ENCODE results near the gene USP3.

- TF ChIP-seq CTCF (CRISPR knock-in tag; IDR thresholded peaks at IDR 0.05) (no peak), ZNF33A (CRISPR knock-in tag; IDR thresholded peaks at IDR 0.05; ENCODE audit: borderline replicate concordance) (no peak)
Measured at GRCh38 chr15:63456258-63456657, 48.1 kb upstream of the USP3 start.

All from HepG2 (cell line).